Activated CD8-positive, alpha-beta memory T cell treated with anti-CD3 and anti-CD28 coated beads, Interleukin-2, amount 50 U/mL, for 4 hours (primary cell): ENCODE results near the gene SH2D6.
A peak's percentile ranks its signal among the peaks of the same experiment; 100 is the strongest.
"Not testable (repeated sequence)": the region's sequence is repeated elsewhere in the genome, so short reads cannot be mapped to it uniquely, and the experiment has no call there.

ENCODE experiments used
- DNase-seq: peaks from one replicate; pipeline ENCODE4 v3.0.0-alpha.2; 2020

SH2D6 gene

GRCh38 chr2:85422072-85422457 is 3.6 kb downstream of the SH2D6 start:
- no peak for DNase-seq

- no peak for DNase-seq
Observed at GRCh38 chr2:85423525-85423924, 5.0 kb downstream of the SH2D6 start.

- no peak for DNase-seq
Observed at GRCh38 chr2:85425588-85425987, 7.1 kb downstream of the SH2D6 start.

- DNase-seq: no peak
Observed at GRCh38 chr2:85427300-85427835, 8.9 kb downstream of the SH2D6 start.

- no peak for DNase-seq
Observed at GRCh38 chr2:85428343-85428881, 9.9 kb downstream of the SH2D6 start.

- no peak for DNase-seq
Observed at GRCh38 chr2:85429213-85429923, 10.9 kb downstream of the SH2D6 start.

GRCh38 chr2:85429924-85430289 is 11.4 kb downstream of the SH2D6 start:
- no peak for DNase-seq

- no peak for DNase-seq
Observed at GRCh38 chr2:85430752-85431569, 12.4 kb downstream of the SH2D6 start.

GRCh38 chr2:85431570-85432205 is 13.2 kb downstream of the SH2D6 start:
- DNase-seq: no peak

- DNase-seq: no peak
Observed at GRCh38 chr2:85433511-85434089, 15.1 kb downstream of the SH2D6 start.

GRCh38 chr2:85434696-85435095 is 16.2 kb downstream of the SH2D6 start:
- no peak for DNase-seq

- DNase-seq: no peak
Observed at GRCh38 chr2:85435220-85435958, 16.9 kb downstream of the SH2D6 start.

GRCh38 chr2:85435981-85436835 is 17.7 kb downstream of the SH2D6 start:
- DNase-seq: no peak

GRCh38 chr2:85436836-85437487 is 18.4 kb downstream of the SH2D6 start:
- DNase-seq: no peak

GRCh38 chr2:85437488-85438200 is 19.1 kb downstream of the SH2D6 start:
- peak; percentile 64 for DNase-seq

- no peak for DNase-seq
Observed at GRCh38 chr2:85438201-85439024, 19.9 kb downstream of the SH2D6 start.

GRCh38 chr2:85439025-85439472 is 20.5 kb downstream of the SH2D6 start:
- DNase-seq: no peak

GRCh38 chr2:85439569-85439968 is 21.1 kb downstream of the SH2D6 start:
- not testable (repeated sequence) for DNase-seq

- DNase-seq: no peak
Observed at GRCh38 chr2:85439986-85440385, 21.5 kb downstream of the SH2D6 start.
